H1 (cell line): ENCODE results near the gene NELL1.

ENCODE experiments used
- CTBP2 ChIP-seq: IDR thresholded peaks from 2 replicates; pipeline ENCODE4 v1.7.0; 2011; ENCODE audit warnings: borderline replicate concordance, mild to moderate bottlenecking, moderate library complexity, mixed read lengths, low read length; ENCODE audit not compliant: insufficient read depth, insufficient read length
- CTCF ChIP-seq, 3 experiments: IDR thresholded peaks; 1 replicate in 2 of 3; 2 replicates in 1 of 3; pipeline versions ENCODE4 v1.5.1 to v1.6.1; 2011; ENCODE audit warnings: low read length in 3 of 3, mild to moderate bottlenecking in 3 of 3, inconsistent platforms in 2 of 3, low read depth in 1 of 3, moderate library complexity in 1 of 3; ENCODE audit not compliant: insufficient read depth in 1 of 3; ENCODE audit errors: control extremely low read depth in 1 of 3
- EP300 ChIP-seq, 2 experiments: IDR thresholded peaks; 1 replicate in 1 of 2; 2 replicates in 1 of 2; pipeline ENCODE4 v1.6.1; 2011 to 2012; ENCODE audit warnings: low read depth in 2 of 2, low read length in 2 of 2, mild to moderate bottlenecking in 2 of 2, borderline replicate concordance in 1 of 2, inconsistent platforms in 1 of 2, moderate library complexity in 1 of 2
- EZH2 ChIP-seq: fragments of 200-600 bp; sonication (generic); IDR thresholded peaks from 2 replicates; pipeline ENCODE4 v1.7.1; 2012; ENCODE audit warnings: low read depth, mild to moderate bottlenecking, moderate library complexity, low read length, inconsistent platforms; ENCODE audit not compliant: severe bottlenecking
- JUN ChIP-seq: IDR thresholded peaks from 2 replicates; pipeline ENCODE4 v1.6.1; 2011; ENCODE audit warnings: low read depth, mild to moderate bottlenecking, improper control_type of control experiment, low read length
- POLR2AphosphoS5 ChIP-seq: IDR thresholded peaks from 2 replicates; pipeline ENCODE4 v1.6.1; 2011; ENCODE audit warnings: low read depth, low read length
- RFX5 ChIP-seq: IDR thresholded peaks from 2 replicates; pipeline ENCODE4 v1.6.1; 2011; ENCODE audit warnings: low read depth, low read length, improper control_type of control experiment, borderline replicate concordance
- TBP ChIP-seq: IDR thresholded peaks from 2 replicates; pipeline ENCODE4 v1.6.1; 2011; ENCODE audit warnings: low read depth, low read length, improper control_type of control experiment
- TCF12 ChIP-seq: IDR thresholded peaks from 2 replicates; pipeline ENCODE4 v1.6.1; 2011; ENCODE audit warnings: low read depth, mild to moderate bottlenecking, low read length

- TF ChIP-seq CTCF (IDR thresholded peaks at IDR 0.05; ENCODE audit: control extremely low read depth in 1 of 3, insufficient read depth in 1 of 3, low read depth in 1 of 3, low read length in 3 of 3) (no peak), EZH2 (no peak), RFX5 (no peak), POLR2AphosphoS5 (no peak), EP300 (IDR thresholded peaks at IDR 0.05; ENCODE audit: borderline replicate concordance in 1 of 2, low read depth in 2 of 2, low read length in 2 of 2) (no peak), CTBP2 (no peak), TBP (no peak), TCF12 (no peak), JUN (no peak)
Observed at GRCh38 chr11:20723366-20723765, 54.0 kb downstream of the NELL1 start.
